ENCODE data around the gene TAF1A. TPM values are rescaled to one million over a fixed set of nuclear protein-coding genes. Genes with fewer than 3 reads are reported as not detected.

TAF1A gene
- total and polyA plus RNA-seq, 2 of the 8 experiments (the other 6 are each of a cell fraction or from before 2014, with no cell fraction given): 3.3 to 16.7 TPM

DNA sequence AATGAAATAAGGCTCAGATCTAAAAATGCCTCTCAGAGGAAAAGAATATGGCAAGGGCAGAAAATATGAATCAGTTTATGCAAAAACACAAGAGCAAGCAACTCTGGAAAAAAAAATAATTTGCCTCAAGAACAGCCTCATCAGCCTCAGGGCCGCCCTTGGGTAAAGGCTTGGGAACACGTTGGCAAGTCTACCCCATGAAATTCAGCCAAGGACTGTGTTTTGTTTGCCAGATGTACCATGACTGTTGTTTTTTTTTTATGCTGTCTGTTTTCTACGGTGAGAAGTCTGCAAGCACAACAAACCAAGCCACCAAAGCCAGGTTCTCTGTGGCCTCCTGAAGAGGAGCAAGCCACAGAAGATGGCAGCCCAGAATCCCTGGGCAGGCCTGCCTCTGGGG lies 59.8 kb downstream of the TAF1A start:
- Histone ChIP-seq H2BK15ac (ENCODE audit: low read length) (no peak overlapping the region), H3K36me3 (ENCODE audit: control insufficient read depth in 2 of 4, insufficient read depth in 4 of 4, low read length in 3 of 4) (no peaks in the 10 kb centered on the region), H4K8ac (ENCODE audit: extremely low read depth, insufficient read depth, low read length) (peak overlapping the region; percentile 88; the same call in 1 of the 2 replicates), H3K4me2 (ENCODE audit: insufficient read depth in 1 of 2, low read depth in 2 of 2, low read length in 2 of 2) (no peak overlapping the region), H2BK5ac (ENCODE audit: low read depth, low read length) (no peak overlapping the region), H4K91ac (replicated peaks; ENCODE audit: insufficient read length, low read length) (no peak overlapping the region), H3K9me3 (ENCODE audit: insufficient read depth in 2 of 2, low read depth in 1 of 2, low read length in 1 of 2) (no peaks in the 10 kb centered on the region), H2BK20ac (ENCODE audit: low read length) (no peak overlapping the region), H3K27ac (ENCODE audit: low read depth, low read length) (no peak overlapping the region), H2BK12ac (ENCODE audit: low read depth, low read length) (no peak overlapping the region), H3K4me1 (replicated peaks in 1 of 4; ENCODE audit: control insufficient read depth in 3 of 4, insufficient read depth in 4 of 4, low read length in 3 of 4) (no peaks in the 10 kb centered on the region), H3K27me3 (replicated peaks in 1 of 4; ENCODE audit: control insufficient read depth in 3 of 4, extremely low read depth in 1 of 4, insufficient read depth in 3 of 4, low read length in 3 of 4) (peaks cover 0 to 1% (median 0%) of the 10 kb centered on the region in 4 experiments; a peak in 1 of 7 replicates), H3K4ac (replicated peaks; ENCODE audit: insufficient read length, low read depth, low read length) (no peak overlapping the region), H3K79me1 (ENCODE audit: low read depth, low read length) (no peaks in the 10 kb centered on the region), H3K9ac (replicated peaks in 1 of 4; ENCODE audit: extremely low read depth in 1 of 4, low read depth in 3 of 4, low read length in 3 of 4) (no peak overlapping the region), H3K14ac (ENCODE audit: insufficient read length) (no peak overlapping the region), H3K56ac (replicated peaks; ENCODE audit: insufficient read length, low read depth, low read length) (no peak overlapping the region), H3K4me3 (ENCODE audit: extremely low read depth in 1 of 4, insufficient read depth in 2 of 4, low read depth in 3 of 4, low read length in 4 of 4) (no peak overlapping the region), H4K5ac (ENCODE audit: insufficient read length, low read depth, low read length) (no peak overlapping the region), H2BK120ac (replicated peaks; ENCODE audit: low read depth, low read length) (no peak overlapping the region), H3K23ac (ENCODE audit: insufficient read length) (no peak overlapping the region), H3K79me2 (ENCODE audit: control insufficient read depth in 1 of 2, insufficient read depth in 2 of 2, low read length in 2 of 2) (no peaks in the 10 kb centered on the region), H4K20me1 (replicated peaks in 1 of 2; ENCODE audit: control insufficient read depth in 1 of 2, insufficient read depth in 2 of 2, low read length in 2 of 2) (no peaks in the 10 kb centered on the region), H3K23me2 (ENCODE audit: low read depth, low read length) (no peaks in the 10 kb centered on the region), H2AFZ (ENCODE audit: low read length) (no peak overlapping the region), H2AK5ac (ENCODE audit: low read depth, low read length) (no peak overlapping the region), H3K18ac (ENCODE audit: extremely low read depth, low read length) (no peak overlapping the region)
- CTCF ChIA-PET (ENCODE audit: partially characterized antibody): no interaction called here
- 58% methylated on average over 3 of the region's 3 CpGs; no CpG with 5 or more reads in 1 of the 2 experiments for WGBS, 2 experiments (ENCODE audit: extremely low coverage in 1 of 2, insufficient coverage in 1 of 2, insufficient read length in 1 of 2, insufficient replicate concordance in 2 of 2, low coverage in 1 of 2, low lambda C conversion rate in 2 of 2, missing lambda C conversion rate in 1 of 2)
- DNase-seq (ENCODE audit: low read depth in 1 of 2, low spot score in 2 of 2): no peak
- FAIRE-seq: no peak
- TF ChIP-seq SAP30 (IDR thresholded peaks at IDR 0.05; ENCODE audit: insufficient read depth, insufficient replicate concordance, low read length) (no peak), CBX5 (IDR thresholded peaks at IDR 0.05; ENCODE audit: low read depth, low read length) (no peak), TAF1 (IDR thresholded peaks at IDR 0.05; ENCODE audit: low read depth, low read length) (no peak)
- POLR2A ChIA-PET (ENCODE audit: partially characterized antibody): no interaction called here
